HepG2 (cell line): ENCODE results near the gene PLXDC2. TPM values are rescaled to one million over a fixed set of nuclear protein-coding genes. Genes with fewer than 3 reads are reported as not detected.

Experiments
- ATAC-seq: fragments of 200-7000 bp; cut with Tn5 transposase; 3 replicates; pipeline ENCODE4 v1.9.1; 2020; ENCODE audit warnings: mild to moderate bottlenecking, moderate library complexity
- BruUV-seq: library from RNA; stranded (reverse); fragments of 400-500 nt; replicated peaks from 2 replicates; lab custom pipeline; 2021; lab: Mats Ljungman, UMichigan
- CTCF ChIA-PET: fragments of 300-600 bp; formaldehyde crosslinking; extraction: SDS; loops from one replicate; lab custom pipeline; 2021; ENCODE audit warnings: low total read pairs, inconsistent platforms, low intra/inter-chr PET ratio; lab: Yijun Ruan, JAX
- POLR2A ChIA-PET: fragments of 350-600 bp; sonication (Branson Sonifier 250); formaldehyde crosslinking; loops from one replicate; lab custom pipeline; 2020; ENCODE audit warnings: antibody characterized with exemption, inconsistent platforms; lab: Yijun Ruan, JAX
- DNase-seq: peaks from one replicate; pipeline ENCODE4 v3.0.0-alpha.2; 2015; ENCODE audit warnings: low spot score
- FAIRE-seq: peaks from 3 replicates; lab custom pipeline; 2011; peaks lifted over from hg19 to GRCh38; lab: Jason Lieb, UNC
- H2AFZ ChIP-seq: one replicate; pipeline ENCODE4 v1.6.1; 2011; ENCODE audit warnings: low read length, inconsistent platforms
- H3K27ac ChIP-seq: fragments of 300-600 bp; 3 replicates; pipeline ENCODE4 v1.8.0; 2011; ENCODE audit warnings: mixed run types, mild to moderate bottlenecking, mixed read lengths, low read length, inconsistent platforms; ENCODE audit not compliant: insufficient read depth; ENCODE audit errors: extremely low read length
- H3K27me3 ChIP-seq, 2 experiments: fragments of 200-600 bp in 1 of 2; 2 replicates in 1 of 2; 3 replicates in 1 of 2; pipeline versions ENCODE4 v1.6.0 to v1.8.0; 2011; ENCODE audit warnings: low read length in 2 of 2, mild to moderate bottlenecking in 2 of 2, moderate library complexity in 2 of 2, inconsistent platforms in 1 of 2; ENCODE audit not compliant: insufficient read depth in 2 of 2, control insufficient read depth in 1 of 2
- H3K36me3 ChIP-seq, 2 experiments: fragments of 200-600 bp in 1 of 2; replicated peaks in 1 of 2; 2 replicates in 1 of 2; 3 replicates in 1 of 2; pipeline versions ENCODE4 v1.5.1 to v1.8.0; 2011; ENCODE audit warnings: low read length in 2 of 2, inconsistent platforms in 1 of 2; ENCODE audit not compliant: insufficient read depth in 2 of 2, control insufficient read depth in 1 of 2
- H3K4me1 ChIP-seq: 2 replicates; pipeline ENCODE4 v1.5.1; 2012; ENCODE audit warnings: low read length, inconsistent platforms; ENCODE audit not compliant: insufficient read depth
- H3K4me2 ChIP-seq: 2 replicates; pipeline ENCODE4 v1.6.0; 2011; ENCODE audit warnings: low read depth, low read length, inconsistent platforms
- H3K4me3 ChIP-seq, 3 experiments: fragments of 200-600 bp in 1 of 3; sonication (generic), shearing (Covaris generic) in 1 of 3; replicated peaks in 1 of 3; 2 replicates each; pipeline ENCODE4 v1.5.1; 2011 to 2016; ENCODE audit warnings: low read length in 3 of 3, inconsistent platforms in 2 of 3, low read depth in 2 of 3, mild to moderate bottlenecking in 2 of 3, control low read depth in 1 of 3, mixed read lengths in 1 of 3; ENCODE audit not compliant: insufficient read depth in 1 of 3
- H3K79me2 ChIP-seq: one replicate; pipeline ENCODE4 v1.6.1; 2011; ENCODE audit warnings: low read length, inconsistent platforms; ENCODE audit not compliant: insufficient read depth
- H3K9ac ChIP-seq: 2 replicates; pipeline ENCODE4 v1.6.0; 2011; ENCODE audit warnings: mild to moderate bottlenecking, low read depth, low read length, inconsistent platforms; ENCODE audit not compliant: insufficient read depth
- H3K9me3 ChIP-seq: 2 replicates; pipeline ENCODE4 v1.5.1; 2012; ENCODE audit warnings: mild to moderate bottlenecking, low read length
- H4K20me1 ChIP-seq: 2 replicates; pipeline ENCODE4 v1.6.0; 2011; ENCODE audit warnings: inconsistent platforms, mild to moderate bottlenecking, low read length, moderate library complexity; ENCODE audit not compliant: insufficient read depth
- RAD51 ChIP-seq: fragments of 450-650 bp; IDR thresholded peaks from 2 replicates; pipeline ENCODE4 v1.6.1; 2016; ENCODE audit warnings: borderline replicate concordance
- SMARCE1 ChIP-seq: fragments of 450-650 bp; IDR thresholded peaks from 2 replicates; pipeline ENCODE4 v1.6.1; 2017; ENCODE audit warnings: borderline replicate concordance
- ZNF143 ChIP-seq: sonication (generic); formaldehyde crosslinking; IDR thresholded peaks from 2 replicates; pipeline ENCODE4 v1.4.0; 2020; ENCODE audit warnings: missing genetic modification reagents
- ZNF251 ChIP-seq: sonication (generic); formaldehyde crosslinking; IDR thresholded peaks from 2 replicates; pipeline ENCODE4 v1.9.0; 2021; ENCODE audit warnings: mild to moderate bottlenecking, missing genetic modification reagents
- ZNF749 ChIP-seq: sonication (generic); formaldehyde crosslinking; IDR thresholded peaks from 2 replicates; pipeline ENCODE4 v1.8.0; 2022; ENCODE audit warnings: mild to moderate bottlenecking, missing genetic modification reagents, moderate library complexity, borderline replicate concordance
- WGBS: methylation state at CpG from one replicate; pipeline ENCODE4 v1.1.6; 2017; ENCODE audit warnings: low lambda C conversion rate; 5-methylcytosine and 5-hydroxymethylcytosine counted together
- in situ Hi-C: cut with HindIII; loops from 2 replicates; pipeline ENCODE4 v1.10.0; 2017; ENCODE audit warnings: low pct_unique_long_range_greater_than_20kb; ENCODE audit not compliant: extremely low pct_ligation_motif_present
- intact Hi-C: fragments of 100-400 bp; cut with micrococcal nuclease; formaldehyde crosslinking; loops from one replicate; pipeline ENCODE4 v1.10.0; 2022; ENCODE audit not compliant: unreplicated experiment
- polyA plus RNA-seq, 8 experiments: library from polyadenylated mRNA; depleted of rRNA in 3 of 8; stranded (reverse) in 7 of 8; unstranded in 1 of 8; fragments of >200 nt; fragmentation: Illumina TruSeq in 4 of 8; extraction: Trizol in 4 of 8; gene quantifications; 2 replicates each; pipeline versions ENCODE4 v1.2.1 to v1.2.3, GENCODE V29; 2011 to 2016; ENCODE audit warnings: low read depth in 4 of 8, missing spikeins in 1 of 8, mixed read lengths in 1 of 8; ENCODE audit not compliant: insufficient read depth in 1 of 8
- total RNA-seq, 5 experiments: library from RNA; depleted of rRNA; stranded (reverse); fragments of >200 nt; fragmentation: Illumina TruSeq; extraction: Trizol; gene quantifications; 2 replicates each; pipeline ENCODE4 v1.2.3, GENCODE V29; 2016; ENCODE audit warnings: low read depth in 1 of 5
- TF ChIP-seq, protein P1 (sequence below): sonication (generic); formaldehyde crosslinking; IDR thresholded peaks from 2 replicates; pipeline ENCODE4 v1.8.0; 2022; ENCODE audit warnings: mild to moderate bottlenecking, missing genetic modification reagents, borderline replicate concordance
- TF ChIP-seq, protein P2 (sequence below): sonication (generic); formaldehyde crosslinking; IDR thresholded peaks from 2 replicates; pipeline ENCODE4 v1.5.0; 2020; ENCODE audit warnings: missing genetic modification reagents, mild to moderate bottlenecking, borderline replicate concordance

Gene PLXDC2
- total and polyA plus RNA-seq, 2 of the 13 experiments (the other 11 are each of a cell fraction or from before 2014, with no cell fraction given), result 2.1 to 2.4 TPM

DNA sequence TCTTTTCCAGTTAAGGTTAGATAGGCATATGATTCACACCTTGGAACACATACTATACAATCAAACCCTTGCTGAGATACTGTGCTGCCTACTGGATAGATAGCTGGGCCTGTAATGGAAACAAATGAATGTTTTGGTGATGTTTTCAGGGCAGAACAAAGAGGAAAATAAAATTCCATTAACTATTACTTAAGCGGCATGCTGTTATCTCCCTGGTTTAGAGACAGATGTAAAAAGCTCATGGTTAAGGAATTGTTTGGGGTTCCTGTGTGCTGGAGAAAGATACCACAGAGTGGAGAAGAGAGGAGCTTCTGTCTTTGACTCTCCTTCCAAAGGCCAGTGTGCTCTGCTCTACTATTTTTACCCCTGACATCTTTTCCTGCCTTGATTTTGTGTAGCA is 341.1 kb downstream of the PLXDC2 start:
- no peak for FAIRE-seq
- intact Hi-C loops, result no loop called here
- ATAC-seq, result no peak

More for the DNA sequence above, 341.1 kb downstream of the PLXDC2 start:
- H3K27ac ChIP-seq, result no peak overlapping the region
- H3K4me2 ChIP-seq, result no peak overlapping the region
- no peaks in the 10 kb centered on the region for H4K20me1 ChIP-seq
- H2AFZ ChIP-seq, result no peak overlapping the region
- TF ChIP-seq, protein P1, sequence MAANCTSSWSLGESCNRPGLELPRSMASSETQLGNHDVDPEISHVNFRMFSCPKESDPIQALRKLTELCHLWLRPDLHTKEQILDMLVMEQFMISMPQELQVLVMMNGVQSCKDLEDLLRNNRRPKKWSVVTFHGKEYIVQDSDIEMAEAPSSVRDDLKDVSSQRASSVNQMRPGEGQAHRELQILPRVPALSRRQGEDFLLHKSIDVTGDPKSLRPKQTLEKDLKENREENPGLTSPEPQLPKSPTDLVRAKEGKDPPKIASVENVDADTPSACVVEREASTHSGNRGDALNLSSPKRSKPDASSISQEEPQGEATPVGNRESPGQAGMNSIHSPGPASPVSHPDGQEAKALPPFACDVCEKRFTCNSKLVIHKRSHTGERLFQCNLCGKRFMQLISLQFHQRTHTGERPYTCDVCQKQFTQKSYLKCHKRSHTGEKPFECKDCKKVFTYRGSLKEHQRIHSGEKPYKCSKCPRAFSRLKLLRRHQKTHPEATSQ (CRISPR knock-in tag), result no peak
- TF ChIP-seq SMARCE1 (no peak), ZNF143 (CRISPR knock-in tag) (no peak), RAD51 (no peak), ZNF251 (CRISPR knock-in tag) (no peak), ZNF749 (CRISPR knock-in tag) (no peak)
- TF ChIP-seq, protein P2, sequence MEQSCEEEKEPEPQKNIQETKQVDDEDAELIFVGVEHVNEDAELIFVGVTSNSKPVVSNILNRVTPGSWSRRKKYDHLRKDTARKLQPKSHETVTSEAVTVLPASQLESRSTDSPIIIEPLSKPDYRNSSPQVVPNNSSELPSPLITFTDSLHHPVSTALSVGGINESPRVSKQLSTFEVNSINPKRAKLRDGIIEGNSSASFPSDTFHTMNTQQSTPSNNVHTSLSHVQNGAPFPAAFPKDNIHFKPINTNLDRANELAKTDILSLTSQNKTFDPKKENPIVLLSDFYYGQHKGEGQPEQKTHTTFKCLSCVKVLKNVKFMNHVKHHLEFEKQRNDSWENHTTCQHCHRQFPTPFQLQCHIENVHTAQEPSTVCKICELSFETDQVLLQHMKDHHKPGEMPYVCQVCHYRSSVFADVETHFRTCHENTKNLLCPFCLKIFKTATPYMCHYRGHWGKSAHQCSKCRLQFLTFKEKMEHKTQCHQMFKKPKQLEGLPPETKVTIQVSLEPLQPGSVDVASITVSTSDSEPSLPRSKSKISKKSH (CRISPR knock-in tag), result no peak
- BruUV-seq, result no TSS peak
- H3K9me3 ChIP-seq, result no peaks in the 10 kb centered on the region
- POLR2A ChIA-PET, result no interaction called here
- 24% methylated on average over 1 of the region's 1 CpG for WGBS
- CTCF ChIA-PET, result no interaction called here
- no peak overlapping the region for H3K9ac ChIP-seq
- in situ Hi-C loops, result no loop called here
- H3K36me3 ChIP-seq, result no peaks in the 10 kb centered on the region
- H3K4me1 ChIP-seq, result no peaks in the 10 kb centered on the region
- no peaks in the 10 kb centered on the region for H3K27me3 ChIP-seq
- no peaks in the 10 kb centered on the region for H3K79me2 ChIP-seq
- no peak overlapping the region for H3K4me3 ChIP-seq
- no peak for DNase-seq
